Heart right ventricle (tissue), 16 donors: ENCODE measurements around the gene GLMP. TPM values are rescaled to one million over a fixed set of nuclear protein-coding genes. Genes with fewer than 3 reads are reported as not detected.

Source experiments
- ATAC-seq, 8 donors: fragments of 200-7000 bp; cut with Tn5 transposase; one replicate each; pipeline ENCODE4 v1.9.1; 2020; ENCODE audit warnings: mild to moderate bottlenecking in 8 of 8, moderate library complexity in 8 of 8, moderate number of reproducible peaks in 1 of 8
- DNase-seq, 2 donors: peaks; one replicate each; pipeline ENCODE4 v3.0.0-alpha.2; 2020
- H3K27ac ChIP-seq, 10 donors: fragments of 200-600 bp; sonication (generic) in 2 of 10; one replicate each; pipeline versions ENCODE4 v1.5.0 to v1.8.0; 2020 to 2022; ENCODE audit warnings: mild to moderate bottlenecking in 3 of 10
- H3K27me3 ChIP-seq, 7 donors: fragments of 200-600 bp; one replicate each; pipeline ENCODE4 v1.8.0; 2021 to 2022; ENCODE audit warnings: mild to moderate bottlenecking in 2 of 7
- H3K36me3 ChIP-seq, 9 donors: fragments of 200-600 bp; sonication (generic) in 1 of 9; one replicate each; pipeline versions ENCODE4 v1.5.0 to v1.8.0; 2020 to 2022; ENCODE audit warnings: mild to moderate bottlenecking in 2 of 9
- H3K4me1 ChIP-seq, 9 donors: fragments of 200-600 bp; sonication (generic) in 1 of 9; one replicate each; pipeline versions ENCODE4 v1.5.0 to v1.8.0; 2020 to 2022; ENCODE audit warnings: mild to moderate bottlenecking in 4 of 9
- H3K4me3 ChIP-seq, 10 donors: fragments of 200-600 bp; sonication (generic) in 2 of 10; one replicate each; pipeline versions ENCODE4 v1.5.0 to v1.8.0; 2020 to 2022; ENCODE audit warnings: mild to moderate bottlenecking in 7 of 10, moderate library complexity in 2 of 10
- H3K9me3 ChIP-seq, 11 donors: fragments of 200-600 bp in 10 of 11; sonication (generic) in 2 of 11; one replicate each; pipeline versions ENCODE4 v1.5.0 to v1.8.0; 2013 to 2022; ENCODE audit warnings: mild to moderate bottlenecking in 2 of 11, control low read depth in 1 of 11, moderate library complexity in 1 of 11
- WGBS, 2 donors: extraction: QIAGEN DNeasy Blood & Tissue Kit; methylation state at CpG; one replicate each; pipeline ENCODE4 v1.1.7; 2013; ENCODE audit warnings: inconsistent platforms in 1 of 2; 5-methylcytosine and 5-hydroxymethylcytosine counted together
- intact Hi-C, 10 donors: fragments of 100-400 bp; cut with DNase I; formaldehyde crosslinking; loops; one replicate each; pipeline versions ENCODE4 v1.11.1 to v1.14.2; 2022
- polyA plus RNA-seq, 2 donors: library from polyadenylated mRNA; stranded (reverse); fragments of 200-250 nt; gene quantifications; one replicate each; pipeline ENCODE4 v1.2.3, GENCODE V29; 2013
- total RNA-seq, 10 donors: library from RNA; stranded (reverse); fragmentation: NEBNext Ultra II Directional in 3 of 10; extraction: Animal tissue kit (Norgen Biotek cat#: 25700) in 3 of 10; gene quantifications; one replicate each; pipeline versions ENCODE4 v1.2.1 to v1.2.4, GENCODE V29; 2021 to 2023
- TF ChIP-seq, protein P1 (sequence below), 9 donors: fragments of 200-600 bp; sonication (generic) in 2 of 9; IDR thresholded peaks; one replicate each; pipeline versions ENCODE4 v1.5.0 to v1.8.0; 2021 to 2022; ENCODE audit warnings: antibody characterized with exemption in 9 of 9, mild to moderate bottlenecking in 5 of 9, moderate library complexity in 1 of 9
- donor health status: Arrhythmogenic right ventricular cardiomyopathy.
- donor health status: ischemic (EF 13 %, LVEDD 7.1; RV severe dilation, severe dysfunction).
- donor health status: healthy with polysubstance abuse.
- donor health status: DM: no; HTN: yes; CAD: no.
- donor health status: DM: no; HTN: no; CAD: no.
- donor health status: ischemic (EF 25% LVEDD 6.9; RV normal size, moderate dysfunction).
- donor health status: ischemic (EF 25% LVEDD 5.7; RV mildly dilated, moderate dysfunction).
- donor health status: healthy.
- donor health status: DM: yes; HTN: yes; CAD: no.
- donor health status: Ischemic cardiomyopathy.
- donor health status: ischemic (EF 35%, LVEDD 5.7; RV mildly dilated, moderate dysfunction).
- donor health status: nonischemic (EF 11% LVEDD 7.7; RV severe dilation, severe dysfunction).
- donor health status: DM: yes; HTN: yes; CAD: no.
- donor health status: PGD.
- donor health status: ischemic (EF 29% LVEDD 5.4; RV normal size, mild dysfunction).
- donor health status: nonischemic (EF 23%, LVEDD 6.1; RV moderate dilation, normal function).

The GLMP gene
- total and polyA plus RNA-seq, 12 donors, result 10.9 to 43.8 (median 14.2) TPM

DNA sequence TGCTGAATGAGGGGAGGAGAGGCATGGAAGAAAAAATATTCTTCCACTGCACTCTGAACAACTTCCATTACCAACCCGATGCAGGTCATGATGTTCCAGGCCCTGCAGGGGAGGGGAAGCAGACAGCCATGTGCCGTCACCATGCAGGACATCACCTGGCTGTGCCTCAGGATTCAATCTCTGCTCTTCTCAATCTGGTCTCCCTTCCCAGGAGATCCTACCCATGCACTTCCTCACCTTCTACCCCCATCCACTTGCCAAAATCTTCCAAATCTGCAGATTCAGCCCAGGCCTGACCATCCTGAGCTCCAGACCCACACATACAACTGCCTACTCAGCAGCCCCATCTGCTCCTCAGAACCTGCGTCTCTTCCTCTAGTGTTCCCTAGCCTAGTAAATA is 41.8 kb downstream of the GLMP start:
- ATAC-seq (no peak), DNase-seq (no peak)
- H3K9me3 ChIP-seq, result no peaks in the 10 kb centered on the region
- peaks cover 0 to 99% (median 66%) of the 10 kb centered on the region in 9 donors for H3K36me3 ChIP-seq
- no peak overlapping the region for H3K27ac ChIP-seq
- H3K4me1 ChIP-seq, result peaks cover 6 to 31% (median 22%) of the 10 kb centered on the region in 9 donors
- intact Hi-C loops, result no loop called here
- WGBS, 2 donors, result 93 to 94% methylated on average over 3 of the region's 3 CpGs
- no peak overlapping the region for H3K4me3 ChIP-seq
- H3K27me3 ChIP-seq, result no peaks in the 10 kb centered on the region
- TF ChIP-seq, protein P1, sequence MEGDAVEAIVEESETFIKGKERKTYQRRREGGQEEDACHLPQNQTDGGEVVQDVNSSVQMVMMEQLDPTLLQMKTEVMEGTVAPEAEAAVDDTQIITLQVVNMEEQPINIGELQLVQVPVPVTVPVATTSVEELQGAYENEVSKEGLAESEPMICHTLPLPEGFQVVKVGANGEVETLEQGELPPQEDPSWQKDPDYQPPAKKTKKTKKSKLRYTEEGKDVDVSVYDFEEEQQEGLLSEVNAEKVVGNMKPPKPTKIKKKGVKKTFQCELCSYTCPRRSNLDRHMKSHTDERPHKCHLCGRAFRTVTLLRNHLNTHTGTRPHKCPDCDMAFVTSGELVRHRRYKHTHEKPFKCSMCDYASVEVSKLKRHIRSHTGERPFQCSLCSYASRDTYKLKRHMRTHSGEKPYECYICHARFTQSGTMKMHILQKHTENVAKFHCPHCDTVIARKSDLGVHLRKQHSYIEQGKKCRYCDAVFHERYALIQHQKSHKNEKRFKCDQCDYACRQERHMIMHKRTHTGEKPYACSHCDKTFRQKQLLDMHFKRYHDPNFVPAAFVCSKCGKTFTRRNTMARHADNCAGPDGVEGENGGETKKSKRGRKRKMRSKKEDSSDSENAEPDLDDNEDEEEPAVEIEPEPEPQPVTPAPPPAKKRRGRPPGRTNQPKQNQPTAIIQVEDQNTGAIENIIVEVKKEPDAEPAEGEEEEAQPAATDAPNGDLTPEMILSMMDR (IDR thresholded peaks at IDR 0.05), result no peak

DNA sequence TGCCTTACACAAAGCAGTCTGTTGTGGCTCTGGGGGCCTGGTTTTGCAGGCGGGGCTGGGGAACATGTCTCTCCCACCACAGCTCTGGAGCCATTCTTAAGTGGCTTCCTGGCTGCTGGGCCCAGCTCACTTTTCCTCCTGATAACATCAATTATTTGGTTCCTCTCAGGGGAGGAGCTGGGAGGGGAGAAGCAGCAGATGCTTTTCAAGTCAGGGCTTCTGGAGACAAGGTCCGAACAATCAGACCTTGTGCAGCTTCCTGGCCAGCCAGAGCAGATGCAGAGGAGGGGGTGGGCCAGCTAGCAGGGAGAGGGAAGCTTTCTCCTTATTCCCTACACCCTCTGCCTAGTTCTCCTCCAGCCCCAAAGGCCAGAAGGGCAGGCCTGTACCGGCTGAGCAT is 44.0 kb downstream of the GLMP start:
- no peak overlapping the region for H3K4me3 ChIP-seq
- H3K27me3 ChIP-seq, result peaks cover 0 to 2% (median 0%) of the 10 kb centered on the region in 7 donors
- TF ChIP-seq, protein P1 (IDR thresholded peaks at IDR 0.05), result no peak
- H3K27ac ChIP-seq, result peak overlapping the region in 6 of 10 donors; percentile 18 to 69 (median 59)
- peak in 1 of 2 donors; percentile 53 for DNase-seq
- 25 to 32% methylated on average over 3 of the region's 3 CpGs for WGBS, 2 donors
- H3K4me1 ChIP-seq, result peaks cover 21 to 48% (median 37%) of the 10 kb centered on the region in 9 donors
- peak; percentile 20 to 77 (median 71) for ATAC-seq
- no peaks in the 10 kb centered on the region for H3K9me3 ChIP-seq
- peaks cover 0 to 78% (median 46%) of the 10 kb centered on the region in 9 donors for H3K36me3 ChIP-seq
- intact Hi-C loops, result no loop called here

DNA sequence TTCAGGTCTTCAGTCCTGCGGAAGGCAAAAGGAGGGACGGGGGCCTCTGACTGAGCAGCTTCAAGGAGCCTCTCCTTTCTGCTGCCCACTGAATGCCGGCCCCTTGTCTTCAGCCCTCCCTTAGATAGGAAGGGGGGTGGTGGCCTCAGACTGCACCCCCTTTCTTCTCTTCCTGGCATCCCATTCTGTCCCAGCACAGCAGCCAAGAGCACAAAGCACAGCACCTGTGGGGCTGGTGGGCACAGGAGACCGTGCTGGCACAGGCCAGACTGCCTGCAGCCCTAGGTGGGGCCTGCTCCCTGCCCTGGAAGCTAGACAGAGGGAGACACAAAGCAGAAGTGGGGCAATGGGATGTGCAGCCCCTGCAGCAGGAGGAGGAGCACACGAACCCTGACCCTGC is 45.9 kb downstream of the GLMP start:
- DNase-seq (no peak), ATAC-seq (no peak)
- Histone ChIP-seq H3K36me3 (peaks cover 0 to 59% (median 42%) of the 10 kb centered on the region in 9 donors), H3K9me3 (no peaks in the 10 kb centered on the region), H3K4me1 (peaks cover 34 to 63% (median 47%) of the 10 kb centered on the region in 9 donors), H3K27me3 (peaks cover 0 to 22% (median 8%) of the 10 kb centered on the region in 7 donors), H3K4me3 (no peak overlapping the region), H3K27ac (no peak overlapping the region)
- TF ChIP-seq, protein P1 (IDR thresholded peaks at IDR 0.05), result no peak
- whole genome bisulfite sequencing, 2 donors, result 76 to 88% methylated on average over 5 of the region's 5 CpGs
- intact Hi-C loops, result no loop called here

DNA sequence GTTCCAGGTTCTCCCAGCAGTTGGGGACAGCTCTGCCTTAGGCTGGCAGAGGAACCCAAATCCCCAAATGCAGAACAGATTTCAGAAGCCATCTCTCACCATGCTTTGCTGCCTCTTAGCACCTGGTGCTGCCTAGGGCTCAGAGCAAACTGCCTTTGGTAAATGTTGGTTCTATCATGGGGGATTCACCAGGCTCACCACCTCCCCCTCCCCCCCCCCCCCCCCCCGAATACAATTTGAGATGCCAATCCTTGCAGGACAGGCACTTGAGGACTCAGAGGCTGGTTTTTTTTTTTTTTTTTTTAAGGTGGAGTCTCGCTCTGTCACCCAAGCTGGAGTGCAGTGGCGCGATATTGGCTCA is 47.2 kb downstream of the GLMP start:
- Histone ChIP-seq H3K36me3 (peaks cover 0 to 46% (median 32%) of the 10 kb centered on the region in 9 donors), H3K9me3 (no peaks in the 10 kb centered on the region), H3K4me3 (no peak overlapping the region), H3K4me1 (peaks cover 34 to 63% (median 47%) of the 10 kb centered on the region in 9 donors), H3K27ac (peak overlapping the region in 1 of 10 donors; percentile 14), H3K27me3 (peaks cover 0 to 23% (median 8%) of the 10 kb centered on the region in 7 donors)
- DNase-seq (no peak), ATAC-seq (no peak)
- TF ChIP-seq, protein P1 (IDR thresholded peaks at IDR 0.05), result no peak
- intact Hi-C loops, result no loop called here
- WGBS, 2 donors, result 67 to 79% methylated on average over 4 of the region's 4 CpGs
